HepG2 (cell line): Measurements from ENCODE around the gene EML2. TPM values are rescaled to one million over a fixed set of nuclear protein-coding genes. Genes with fewer than 3 reads are reported as not detected.

Experiments used
- ARID3A ChIP-seq: IDR thresholded peaks from 2 replicates; pipeline ENCODE4 v1.6.1; 2012; ENCODE audit warnings: low read depth, low read length, improper control_type of control experiment
- DNMT1 ChIP-seq: sonication (generic); formaldehyde crosslinking; IDR thresholded peaks from 2 replicates; pipeline ENCODE4 v1.5.1; 2020; ENCODE audit warnings: mild to moderate bottlenecking, missing genetic modification reagents
- FOXC1 ChIP-seq: sonication (generic); formaldehyde crosslinking; IDR thresholded peaks from 2 replicates; pipeline ENCODE4 v1.8.0; 2022; ENCODE audit warnings: mild to moderate bottlenecking, missing genetic modification reagents, borderline replicate concordance
- FOXO1 ChIP-seq: sonication (generic); formaldehyde crosslinking; IDR thresholded peaks from 2 replicates; pipeline ENCODE4 v1.4.0; 2020; ENCODE audit warnings: missing genetic modification reagents
- GABPA ChIP-seq, 2 experiments: IDR thresholded peaks; 2 replicates each; pipeline ENCODE4 v1.6.1; 2011 to 2016; ENCODE audit warnings: low read depth in 2 of 2, low read length in 1 of 2, missing biosample characterization in 1 of 2, missing genetic modification characterization in 1 of 2
- HNF1B ChIP-seq: sonication (generic); formaldehyde crosslinking; IDR thresholded peaks from 2 replicates; pipeline ENCODE4 v1.5.1; 2020; ENCODE audit warnings: mild to moderate bottlenecking, moderate library complexity, missing genetic modification reagents
- HOXA9 ChIP-seq: sonication (generic); formaldehyde crosslinking; IDR thresholded peaks from 2 replicates; pipeline ENCODE4 v1.8.1; 2022; ENCODE audit warnings: missing genetic modification reagents, mild to moderate bottlenecking, moderate library complexity, borderline replicate concordance
- MYC ChIP-seq: sonication (generic); formaldehyde crosslinking; IDR thresholded peaks from 2 replicates; pipeline ENCODE4 v1.9.0; 2021; ENCODE audit warnings: missing genetic modification reagents, borderline replicate concordance
- NFKBIZ ChIP-seq: IDR thresholded peaks from 2 replicates; pipeline ENCODE4 v1.6.1; 2018; ENCODE audit warnings: missing genetic modification reagents, missing compliant biosample characterization
- NR2F6 ChIP-seq, 2 experiments: IDR thresholded peaks; 2 replicates each; pipeline ENCODE4 v1.6.1; 2016; ENCODE audit warnings: antibody characterized with exemption in 1 of 2, mild to moderate bottlenecking in 1 of 2
- PBX2 ChIP-seq: IDR thresholded peaks from 2 replicates; pipeline ENCODE4 v1.6.1; 2016; ENCODE audit warnings: control low read depth
- STAT5B ChIP-seq: sonication (generic); formaldehyde crosslinking; IDR thresholded peaks from 2 replicates; pipeline ENCODE4 v1.4.0; 2020; ENCODE audit warnings: missing genetic modification reagents
- THAP8 ChIP-seq: sonication (generic); formaldehyde crosslinking; IDR thresholded peaks from 2 replicates; pipeline ENCODE4 v1.5.1; 2020; ENCODE audit warnings: missing genetic modification reagents, mild to moderate bottlenecking, borderline replicate concordance
- ZNF12 ChIP-seq: sonication (generic); formaldehyde crosslinking; IDR thresholded peaks from 2 replicates; pipeline ENCODE4 v1.5.0; 2020; ENCODE audit warnings: missing genetic modification reagents
- ZNF430 ChIP-seq: sonication (generic); formaldehyde crosslinking; IDR thresholded peaks from 2 replicates; pipeline ENCODE4 v1.9.0; 2021; ENCODE audit warnings: mild to moderate bottlenecking, missing genetic modification reagents
- ZNF557 ChIP-seq: sonication (generic); formaldehyde crosslinking; IDR thresholded peaks from 2 replicates; pipeline ENCODE4 v1.4.0; 2020; ENCODE audit warnings: missing genetic modification reagents
- ZNF564 ChIP-seq: sonication (generic); formaldehyde crosslinking; IDR thresholded peaks from 2 replicates; pipeline ENCODE4 v1.8.1; 2023; ENCODE audit warnings: mild to moderate bottlenecking, missing genetic modification reagents
- ZNF570 ChIP-seq: sonication (generic); formaldehyde crosslinking; IDR thresholded peaks from 2 replicates; pipeline ENCODE4 v1.4.0; 2020; ENCODE audit warnings: mild to moderate bottlenecking, missing genetic modification reagents, borderline replicate concordance
- ZNF747 ChIP-seq: sonication (generic); formaldehyde crosslinking; IDR thresholded peaks from 2 replicates; pipeline ENCODE4 v1.8.1; 2023; ENCODE audit warnings: missing genetic modification reagents, mild to moderate bottlenecking, borderline replicate concordance
- ZNF777 ChIP-seq: sonication (generic); formaldehyde crosslinking; IDR thresholded peaks from 2 replicates; pipeline ENCODE4 v1.4.0; 2020; ENCODE audit warnings: missing genetic modification reagents
- polyA plus RNA-seq, 8 experiments: library from polyadenylated mRNA; depleted of rRNA in 3 of 8; stranded (reverse) in 7 of 8; unstranded in 1 of 8; fragments of >200 nt; fragmentation: Illumina TruSeq in 4 of 8; extraction: Trizol in 4 of 8; gene quantifications; 2 replicates each; pipeline versions ENCODE4 v1.2.1 to v1.2.3, GENCODE V29; 2011 to 2016; ENCODE audit warnings: low read depth in 4 of 8, missing spikeins in 1 of 8, mixed read lengths in 1 of 8; ENCODE audit not compliant: insufficient read depth in 1 of 8
- total RNA-seq, 5 experiments: library from RNA; depleted of rRNA; stranded (reverse); fragments of >200 nt; fragmentation: Illumina TruSeq; extraction: Trizol; gene quantifications; 2 replicates each; pipeline ENCODE4 v1.2.3, GENCODE V29; 2016; ENCODE audit warnings: low read depth in 1 of 5
- TF ChIP-seq, protein P1 (sequence below): sonication (generic); formaldehyde crosslinking; IDR thresholded peaks from 2 replicates; pipeline ENCODE4 v1.5.0; 2020; ENCODE audit warnings: missing genetic modification reagents
- TF ChIP-seq, protein P2 (sequence below): sonication (generic); formaldehyde crosslinking; IDR thresholded peaks from 2 replicates; pipeline ENCODE4 v1.4.0; 2020; ENCODE audit warnings: missing genetic modification reagents

The EML2 gene
- total and polyA plus RNA-seq, 2 of the 13 experiments (the other 11 are each of a cell fraction or from before 2014, with no cell fraction given), result 7.3 to 12.9 TPM

DNA sequence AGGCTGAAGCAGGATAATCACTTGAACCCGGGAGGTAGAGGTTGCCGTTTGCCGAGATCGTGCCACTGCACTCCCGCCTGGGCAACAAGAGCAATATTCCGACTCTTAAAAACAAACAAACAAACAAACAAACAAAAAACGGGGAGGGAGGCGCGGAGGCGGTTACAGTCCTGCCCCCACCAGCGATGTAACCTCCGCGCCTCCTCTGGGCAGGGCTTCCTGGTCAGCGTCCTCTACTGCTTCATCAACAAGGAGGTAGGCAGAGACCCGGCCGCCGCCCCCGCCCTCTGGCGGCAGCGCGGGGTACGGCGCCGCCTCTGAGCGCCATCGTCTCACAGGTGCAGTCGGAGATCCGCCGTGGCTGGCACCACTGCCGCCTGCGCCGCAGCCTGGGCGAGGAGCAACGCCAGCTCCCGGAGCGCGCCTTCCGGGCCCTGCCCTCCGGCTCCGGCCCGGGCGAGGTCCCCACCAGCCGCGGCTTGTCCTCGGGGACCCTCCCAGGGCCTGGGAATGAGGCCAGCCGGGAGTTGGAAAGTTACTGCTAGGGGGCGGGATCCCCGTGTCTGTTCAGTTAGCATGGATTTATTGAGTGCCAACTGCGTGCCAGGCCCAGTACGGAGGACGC is 42.3 kb upstream of the EML2 start (continued):
- TF ChIP-seq THAP8 (CRISPR knock-in tag) (no peak), MYC (CRISPR knock-in tag) (peak; percentile 46; the same call in 1 of the 2 replicates), ZNF557 (no peak), ZNF430 (CRISPR knock-in tag) (peak; percentile 66; the same call in 1 of the 2 replicates), NR2F6 (IDR thresholded peaks at IDR 0.05) (no peak), NR2F6 (CRISPR knock-in tag; IDR thresholded peaks at IDR 0.05) (no peak; the same call in 1 of the 2 replicates), PBX2 (CRISPR knock-in tag) (no peak), ZNF777 (0 out of 2 replicates have a peak, but pooled peaks have one; percentile 31), ARID3A (0 out of 2 replicates have a peak, but pooled peaks have one; percentile 17), DNMT1 (CRISPR knock-in tag) (no peak), ZNF564 (CRISPR knock-in tag) (0 out of 2 replicates have a peak, but pooled peaks have one; percentile 44), ZNF747 (CRISPR knock-in tag) (no peak), HNF1B (CRISPR knock-in tag) (no peak), ZNF570 (CRISPR knock-in tag) (no peak), ZNF12 (CRISPR knock-in tag) (no peak), HOXA9 (no peak), GABPA (IDR thresholded peaks at IDR 0.05; ENCODE audit: low read depth, low read length) (peak; percentile 27; the same call in 1 of the 2 replicates), GABPA (CRISPR knock-in tag; IDR thresholded peaks at IDR 0.05; ENCODE audit: low read depth) (no peak), NFKBIZ (no peak), FOXC1 (CRISPR knock-in tag) (no peak; the same call in 1 of the 2 replicates), STAT5B (CRISPR knock-in tag) (no peak), FOXO1 (peak; percentile 72)
- TF ChIP-seq, protein P1, sequence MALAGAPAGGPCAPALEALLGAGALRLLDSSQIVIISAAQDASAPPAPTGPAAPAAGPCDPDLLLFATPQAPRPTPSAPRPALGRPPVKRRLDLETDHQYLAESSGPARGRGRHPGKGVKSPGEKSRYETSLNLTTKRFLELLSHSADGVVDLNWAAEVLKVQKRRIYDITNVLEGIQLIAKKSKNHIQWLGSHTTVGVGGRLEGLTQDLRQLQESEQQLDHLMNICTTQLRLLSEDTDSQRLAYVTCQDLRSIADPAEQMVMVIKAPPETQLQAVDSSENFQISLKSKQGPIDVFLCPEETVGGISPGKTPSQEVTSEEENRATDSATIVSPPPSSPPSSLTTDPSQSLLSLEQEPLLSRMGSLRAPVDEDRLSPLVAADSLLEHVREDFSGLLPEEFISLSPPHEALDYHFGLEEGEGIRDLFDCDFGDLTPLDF (CRISPR knock-in tag), result no peak
- TF ChIP-seq, protein P2, sequence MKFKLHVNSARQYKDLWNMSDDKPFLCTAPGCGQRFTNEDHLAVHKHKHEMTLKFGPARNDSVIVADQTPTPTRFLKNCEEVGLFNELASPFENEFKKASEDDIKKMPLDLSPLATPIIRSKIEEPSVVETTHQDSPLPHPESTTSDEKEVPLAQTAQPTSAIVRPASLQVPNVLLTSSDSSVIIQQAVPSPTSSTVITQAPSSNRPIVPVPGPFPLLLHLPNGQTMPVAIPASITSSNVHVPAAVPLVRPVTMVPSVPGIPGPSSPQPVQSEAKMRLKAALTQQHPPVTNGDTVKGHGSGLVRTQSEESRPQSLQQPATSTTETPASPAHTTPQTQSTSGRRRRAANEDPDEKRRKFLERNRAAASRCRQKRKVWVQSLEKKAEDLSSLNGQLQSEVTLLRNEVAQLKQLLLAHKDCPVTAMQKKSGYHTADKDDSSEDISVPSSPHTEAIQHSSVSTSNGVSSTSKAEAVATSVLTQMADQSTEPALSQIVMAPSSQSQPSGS (CRISPR knock-in tag), result 0 out of 2 replicates have a peak, but pooled peaks have one; percentile 44
